Measurements from ENCODE around the gene LRIG3. TPM values are rescaled to one million over a fixed set of nuclear protein-coding genes. Genes with fewer than 3 reads are reported as not detected.

The LRIG3 gene
- total and polyA plus RNA-seq, 2 of the 4 experiments (the other 2 are of a cell fraction) = 26.4 to 71.2 TPM

DNA sequence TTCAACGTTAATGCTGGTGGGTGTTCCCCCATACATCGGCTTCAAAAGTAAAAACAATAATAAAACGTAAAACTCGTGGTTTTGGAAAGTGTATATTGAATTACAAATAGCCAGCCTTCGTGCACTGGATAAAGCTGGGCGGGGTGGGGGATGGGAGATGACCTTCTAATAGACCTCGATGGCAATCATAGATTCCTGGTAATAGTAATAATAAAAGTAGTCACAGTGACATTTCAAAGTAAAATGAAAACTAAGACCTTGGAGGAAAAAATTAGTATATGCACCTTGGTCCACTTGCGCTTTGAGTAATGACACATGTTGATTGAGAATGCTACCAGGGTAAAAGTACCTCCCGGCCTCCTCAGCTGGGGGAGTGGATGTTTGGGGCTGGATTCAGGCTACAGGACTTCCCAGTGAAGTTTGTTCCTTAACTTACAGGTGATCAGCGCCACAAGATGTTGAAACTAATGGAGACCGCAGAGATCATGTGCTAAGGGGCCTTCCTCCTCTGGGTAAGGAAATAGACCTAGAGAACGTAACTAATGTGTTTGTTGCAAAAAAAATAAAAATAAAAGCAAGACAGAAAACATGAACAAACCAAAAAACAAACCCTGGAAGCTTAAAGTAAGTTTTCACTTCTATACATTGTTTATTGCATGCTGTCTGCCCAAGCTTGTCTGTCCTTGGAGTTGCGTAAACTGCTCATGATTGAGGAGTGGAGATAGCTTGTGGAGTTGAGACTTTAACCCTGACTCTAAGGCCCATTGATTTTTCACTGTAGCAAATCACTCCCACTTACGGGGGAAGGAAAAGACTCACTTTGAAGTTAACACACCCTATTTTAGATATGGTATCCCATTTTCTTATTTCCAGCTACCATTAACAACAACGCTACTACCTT, 907 bp upstream of the LRIG3 start (continued):
- no peak for TF ChIP-seq BHLHE40 (IDR thresholded peaks at IDR 0.05; ENCODE audit: low read depth, low read length)
- TF ChIP-seq POLR2A (IDR thresholded peaks at IDR 0.05; ENCODE audit: low read depth, low read length) = no peak
- TF ChIP-seq RCOR1 (IDR thresholded peaks at IDR 0.05; ENCODE audit: insufficient replicate concordance, low read length) = no peak
